Stimulated activated CD4-positive, alpha-beta T cell treated with anti-CD3 and anti-CD28 coated beads, Interleukin-2, amount 100 ng/mL, for 24 hours (primary cell): Measurements from ENCODE around the gene ABLIM3.

Experiments
- DNase-seq, 2 donors: peaks; one replicate each; pipeline ENCODE4 v3.0.0-alpha.2; 2020

The ABLIM3 gene

DNA sequence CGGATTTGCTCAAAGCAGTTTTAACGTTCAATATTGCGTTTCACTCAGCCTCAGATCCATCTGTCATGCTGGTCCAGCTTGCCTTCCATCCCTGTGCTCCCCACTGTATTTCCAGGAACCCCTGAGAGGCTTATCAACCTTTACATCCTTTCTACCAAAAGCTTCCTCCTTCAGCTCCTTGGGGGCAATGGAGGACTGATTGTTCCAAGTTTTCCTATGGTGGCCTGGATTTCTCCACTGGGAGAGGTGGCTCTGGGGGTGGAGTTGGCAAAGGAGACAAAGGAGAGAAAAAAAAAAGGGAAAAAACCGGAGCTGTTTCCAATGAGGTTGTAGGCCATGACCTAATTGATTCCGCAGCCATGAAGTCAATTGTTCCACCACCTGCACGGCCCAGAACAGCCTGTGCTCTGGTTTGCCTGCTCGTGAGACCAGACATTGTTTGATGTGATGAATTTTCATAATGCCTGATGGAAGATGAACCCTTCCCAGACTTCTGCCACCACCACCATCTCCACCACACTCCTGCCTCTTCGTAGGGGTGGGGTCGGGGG, 54.1 kb downstream of the ABLIM3 start:
- DNase-seq: no peak

DNA sequence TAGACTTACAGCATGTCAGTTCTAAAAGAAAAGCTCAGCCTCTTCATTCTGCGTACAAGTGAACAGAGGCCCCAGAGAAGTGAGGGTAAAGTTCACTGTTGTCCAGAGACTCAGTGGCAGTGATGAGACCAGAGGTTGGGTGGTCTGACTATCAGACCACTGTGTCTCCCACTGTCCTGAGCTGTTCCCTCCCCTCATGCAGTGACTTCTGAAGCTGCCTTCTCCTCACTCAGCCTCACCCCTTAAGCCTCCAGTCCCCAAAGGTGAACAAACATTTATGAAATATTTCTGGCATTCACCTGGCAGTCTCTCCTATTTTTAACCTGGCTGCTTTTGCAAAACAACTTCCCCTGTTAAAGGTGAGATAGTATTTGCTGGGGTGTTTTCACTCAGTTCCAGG, 54.7 kb downstream of the ABLIM3 start:
- no peak for DNase-seq

DNA sequence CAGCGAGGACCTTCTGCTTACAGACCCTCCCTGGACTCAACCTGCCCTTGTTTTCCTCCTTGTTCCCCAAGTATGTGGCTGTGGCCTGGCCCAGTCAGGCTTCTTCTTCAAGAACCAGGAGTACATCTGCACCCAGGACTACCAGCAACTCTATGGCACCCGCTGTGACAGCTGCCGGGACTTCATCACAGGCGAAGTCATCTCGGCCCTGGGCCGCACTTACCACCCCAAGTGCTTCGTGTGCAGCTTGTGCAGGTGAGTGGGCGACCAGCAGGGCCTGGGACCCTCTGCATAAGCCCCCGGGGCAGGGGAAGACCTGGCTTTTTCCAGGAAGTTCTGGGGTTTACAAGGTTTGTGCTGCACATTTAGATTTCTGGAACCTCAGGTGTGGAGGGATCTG, 56.9 kb downstream of the ABLIM3 start:
- no peak for DNase-seq

DNA sequence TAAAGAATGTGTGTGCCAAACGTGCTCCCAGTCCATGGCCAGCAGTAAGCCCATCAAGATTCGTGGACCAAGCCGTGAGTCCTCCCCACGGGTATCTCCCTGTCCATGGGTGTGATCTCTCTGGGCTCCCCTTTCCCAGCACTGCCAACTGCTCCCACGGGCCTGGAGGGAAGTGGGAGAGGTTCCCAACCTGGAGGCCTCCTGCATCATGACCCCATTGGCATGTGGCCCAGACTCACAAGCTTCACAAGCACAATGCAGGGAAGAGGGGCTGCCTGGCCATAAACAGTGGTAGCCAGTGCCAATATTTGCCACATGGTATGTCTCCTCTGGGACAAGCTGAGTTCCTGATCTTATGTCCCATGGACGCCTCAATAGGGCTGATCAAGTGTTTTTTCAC, 59.1 kb downstream of the ABLIM3 start:
- no peak for DNase-seq

DNA sequence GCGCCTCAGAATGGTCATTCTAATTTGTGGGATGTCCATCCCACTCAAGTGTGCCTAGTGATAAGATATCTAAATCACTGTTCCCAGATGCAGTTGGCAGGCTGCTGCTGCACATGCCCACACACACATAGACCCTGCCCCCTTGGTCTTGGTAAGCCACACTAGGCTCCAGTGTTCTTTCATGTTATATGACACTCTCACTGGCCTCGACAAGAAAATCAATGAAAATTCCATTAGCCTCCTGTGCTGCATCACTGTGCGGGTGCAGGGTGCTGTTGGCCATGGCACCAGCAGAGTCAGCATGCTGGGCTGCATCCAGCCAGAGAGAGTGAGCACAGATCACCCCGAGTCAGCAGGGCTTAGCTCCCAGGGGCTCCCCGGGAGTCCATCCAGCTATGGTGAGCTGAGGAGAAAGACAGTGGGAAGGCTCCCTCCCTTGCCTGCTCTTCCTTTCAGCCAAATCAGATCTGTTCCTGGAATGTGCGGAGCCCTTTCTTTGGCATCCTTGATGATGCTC, 59.9 kb downstream of the ABLIM3 start:
- no peak for DNase-seq

DNA sequence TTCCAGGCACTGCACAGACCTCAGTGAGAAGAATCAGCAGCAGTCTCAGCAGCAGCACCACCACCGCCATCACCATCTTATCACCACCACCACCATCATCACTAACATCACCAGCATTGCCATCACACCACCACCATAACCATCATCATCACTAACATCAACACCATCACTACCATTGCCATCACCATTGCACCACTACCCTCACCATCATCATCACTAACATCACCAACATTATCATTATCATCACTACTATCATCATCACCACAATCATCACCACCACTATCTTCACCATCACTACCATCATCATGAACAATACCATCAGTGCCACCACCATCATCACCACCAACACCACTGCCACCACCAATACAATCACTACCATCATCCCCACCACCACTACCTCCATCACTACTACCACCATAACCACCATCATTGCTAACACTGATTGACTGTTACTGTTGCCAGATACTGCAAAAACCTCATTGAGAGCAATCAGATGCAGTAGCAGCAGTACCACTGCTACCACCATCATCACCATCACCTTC, 61.7 kb downstream of the ABLIM3 start:
- DNase-seq: no peak

DNA sequence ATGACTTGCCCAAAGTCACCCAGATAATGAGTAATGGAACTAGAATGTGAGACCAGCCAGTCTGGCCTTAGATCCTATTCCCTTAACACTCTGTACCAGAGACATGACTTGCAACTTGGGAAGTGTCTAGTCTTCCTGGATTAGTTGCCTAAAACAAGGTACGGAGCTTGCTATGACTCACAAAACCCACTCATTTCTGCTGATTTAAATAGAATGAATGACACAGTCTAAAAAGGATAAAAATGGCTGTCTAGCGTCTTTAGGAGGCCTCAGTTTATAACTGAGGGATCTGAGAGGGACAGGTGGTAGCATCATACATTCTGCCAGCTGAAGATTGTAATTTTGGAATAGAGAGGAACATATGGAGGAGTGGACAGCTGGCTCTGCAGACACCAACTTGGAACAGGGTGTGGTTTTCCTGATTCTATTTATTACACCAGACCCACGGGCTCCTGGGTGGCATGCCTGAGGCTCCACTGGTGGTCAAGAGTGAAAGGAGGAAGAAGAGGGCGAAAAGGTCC, 62.7 kb downstream of the ABLIM3 start:
- DNase-seq: no peak

DNA sequence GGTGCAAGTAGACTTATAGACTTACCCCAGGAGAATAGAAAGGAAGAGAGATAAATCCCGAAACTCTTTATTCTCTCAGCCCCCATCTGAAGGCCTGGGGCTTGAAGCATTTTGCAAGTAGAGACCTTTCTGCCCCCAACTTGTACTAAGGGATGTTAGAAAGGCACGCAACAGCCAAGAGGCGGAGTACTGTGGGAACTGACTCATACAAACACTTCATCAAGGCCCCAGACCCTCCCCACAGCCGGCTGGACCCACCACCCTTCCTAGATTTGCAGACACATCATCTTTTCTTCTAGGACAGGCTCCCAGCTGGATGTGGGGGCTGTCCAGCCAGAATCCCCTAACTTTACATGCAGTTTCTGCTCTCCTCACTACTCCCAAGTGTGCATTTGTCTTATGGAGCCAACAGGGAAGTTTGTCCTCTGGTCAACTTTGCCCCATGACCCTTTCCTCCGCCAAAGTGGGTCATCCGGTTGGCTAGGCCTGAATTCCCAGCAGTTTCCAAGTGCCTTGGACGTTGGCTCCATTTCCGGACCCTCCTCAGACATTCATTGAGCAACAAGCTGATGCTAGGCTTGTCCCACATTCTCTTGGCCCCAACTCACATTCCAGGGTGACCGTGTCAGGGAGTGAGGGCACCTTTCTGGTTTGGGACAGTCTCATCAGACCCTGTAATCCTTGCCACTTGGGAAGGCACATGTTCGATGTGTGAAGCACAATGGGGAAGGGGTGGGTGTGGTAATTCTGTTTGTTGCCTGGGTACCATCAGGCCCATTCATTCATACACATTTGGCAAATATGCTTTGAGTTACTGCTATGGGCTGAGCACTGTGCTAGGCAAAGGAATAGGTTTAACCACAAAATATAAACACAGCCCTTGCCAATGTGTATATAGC, 64.6 kb downstream of the ABLIM3 start:
- no peak for DNase-seq

DNA sequence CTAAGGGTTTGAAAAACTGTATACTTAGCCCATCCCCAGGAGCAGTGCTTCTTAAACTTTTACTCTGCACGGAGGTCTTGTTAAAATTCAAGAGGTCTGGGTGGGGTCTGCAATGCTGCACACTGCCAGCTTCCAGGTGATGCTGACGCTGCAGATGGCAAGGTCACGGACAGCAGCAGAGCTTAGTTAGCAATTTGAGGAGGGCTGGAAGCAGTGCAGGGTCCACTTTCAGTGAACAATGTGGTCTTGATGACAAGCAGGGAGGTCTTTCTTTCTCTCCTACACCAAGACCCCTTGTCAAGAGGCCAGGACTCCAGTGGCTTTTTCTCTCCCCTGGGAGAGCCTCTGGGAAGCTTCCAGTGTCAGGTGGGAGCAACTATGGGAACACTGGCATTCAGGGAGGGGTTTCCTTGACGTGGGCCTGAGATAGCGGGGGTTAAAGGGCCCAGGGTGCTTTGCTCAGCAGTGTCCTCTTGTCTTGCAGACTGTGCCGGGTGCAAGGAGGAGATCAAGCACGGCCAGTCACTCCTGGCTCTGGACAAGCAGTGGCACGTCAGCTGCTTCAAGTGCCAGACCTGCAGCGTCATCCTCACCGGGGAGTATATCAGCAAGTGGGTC, 65.3 kb downstream of the ABLIM3 start:
- DNase-seq: no peak

DNA sequence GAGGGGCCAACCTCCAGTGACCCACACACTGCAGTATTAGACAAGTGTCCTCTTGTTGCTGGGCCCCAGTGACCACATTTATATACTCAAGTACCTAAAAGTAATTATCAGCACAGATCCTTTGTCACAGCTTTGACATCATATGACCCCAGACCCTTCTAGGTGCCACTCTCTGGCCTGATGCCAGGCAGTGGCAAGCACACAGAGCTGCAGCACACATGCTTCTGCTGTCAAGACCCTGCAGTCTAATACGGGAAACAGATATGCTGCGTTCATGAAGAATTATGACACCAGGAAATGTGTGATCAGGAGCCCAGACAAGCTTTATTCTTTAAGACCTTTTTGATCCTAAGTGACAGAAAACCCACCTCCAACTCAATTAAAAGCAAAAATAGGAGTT, 66.5 kb downstream of the ABLIM3 start:
- no peak for DNase-seq

DNA sequence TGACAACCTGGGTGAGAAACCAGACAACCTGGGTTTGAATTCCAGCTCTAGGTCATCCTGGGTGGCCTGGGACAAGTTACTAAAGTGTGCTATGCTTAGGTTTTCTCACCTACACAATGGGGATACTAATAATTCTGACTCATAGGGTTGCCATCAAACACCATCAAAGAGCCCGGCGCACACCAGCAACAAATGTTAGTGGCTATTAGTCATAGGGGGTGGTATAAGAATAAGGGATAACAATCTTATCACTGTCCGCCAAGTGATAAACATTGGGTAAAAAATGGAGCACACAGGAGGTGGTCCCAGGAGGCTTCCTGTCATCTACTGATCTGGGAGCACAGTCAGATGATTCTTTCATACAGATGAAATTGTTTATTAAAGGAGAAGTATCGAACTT, 68.9 kb downstream of the ABLIM3 start:
- no peak for DNase-seq

DNA sequence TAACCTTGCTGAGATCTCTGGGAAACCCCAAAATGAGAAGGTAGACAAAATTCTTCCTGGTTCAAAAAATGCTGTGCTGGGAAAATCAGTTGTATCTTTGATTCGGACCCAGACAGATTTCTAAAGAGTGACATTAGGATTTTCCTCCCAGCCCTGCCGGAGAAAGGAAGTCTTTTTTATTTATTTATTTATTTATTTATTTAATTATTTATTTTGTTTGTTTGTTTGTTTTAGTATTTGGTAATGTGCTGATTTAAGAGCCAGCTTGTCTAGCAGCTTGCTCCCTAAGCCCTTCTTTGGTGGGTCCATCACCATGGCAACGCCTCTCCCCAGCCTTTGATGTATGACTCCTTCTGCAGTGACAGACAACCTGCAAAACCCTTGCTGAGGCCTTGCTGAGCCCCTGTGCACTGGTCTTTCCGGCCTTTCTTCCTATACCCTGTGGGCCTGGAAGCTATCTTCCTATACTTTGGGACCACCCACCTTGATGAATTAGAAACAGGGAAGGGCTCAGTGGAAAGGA, 69.7 kb downstream of the ABLIM3 start:
- DNase-seq: no peak

DNA sequence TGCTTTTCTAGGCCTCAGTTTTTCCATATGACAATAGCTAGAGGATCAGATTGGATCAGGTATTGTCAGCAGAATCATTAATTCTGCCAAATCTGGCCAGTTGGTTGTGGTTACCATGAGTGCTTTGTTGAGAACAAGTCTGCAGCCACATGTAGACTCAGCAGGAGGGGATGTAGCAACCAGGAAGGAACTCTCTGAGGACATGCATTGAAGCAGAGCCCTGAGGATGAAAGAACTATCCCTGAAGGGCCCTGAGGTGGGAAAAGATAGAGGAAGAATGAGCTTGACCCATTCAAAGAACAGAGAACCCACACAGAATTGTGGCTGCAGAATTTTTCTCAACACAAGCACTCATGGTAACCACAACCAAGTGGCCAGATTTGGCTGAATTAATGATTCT, 70.3 kb downstream of the ABLIM3 start:
- DNase-seq: no peak

DNA sequence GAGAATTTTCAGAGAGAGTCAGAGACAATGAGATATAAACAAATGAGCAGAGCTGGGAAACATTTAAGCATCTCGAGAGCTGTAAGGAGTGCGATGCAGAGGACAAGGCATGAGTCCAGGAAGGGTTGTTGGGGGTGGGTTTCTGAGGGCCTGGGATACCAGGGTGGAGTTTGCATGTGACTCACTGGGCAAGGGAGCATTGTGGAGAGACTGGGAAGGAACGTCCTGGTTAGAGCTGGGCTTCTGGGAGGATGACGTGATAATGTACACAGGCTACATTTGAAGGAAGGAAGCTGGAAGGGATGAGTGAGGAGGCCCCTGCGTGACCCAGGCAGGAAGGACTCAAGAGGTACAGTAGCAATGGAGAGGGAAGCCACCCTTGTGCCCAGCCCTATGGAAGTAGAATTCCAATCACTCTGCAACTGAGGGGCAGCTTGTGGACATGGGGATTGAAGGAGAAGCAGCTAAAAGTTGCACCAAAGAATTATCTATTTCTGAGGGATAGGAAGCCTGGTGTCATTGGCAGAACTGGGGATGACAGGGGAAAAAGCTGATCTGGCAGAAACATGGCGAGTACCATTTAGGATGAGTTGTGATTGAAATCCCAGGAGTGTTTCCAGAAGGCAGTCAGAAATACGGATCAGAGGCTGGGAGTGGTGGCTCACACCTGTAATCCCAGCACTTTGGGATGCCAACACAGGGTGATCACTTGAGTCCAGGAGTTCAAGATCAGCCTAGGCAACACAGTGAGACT, 71.1 kb downstream of the ABLIM3 start:
- no peak for DNase-seq

DNA sequence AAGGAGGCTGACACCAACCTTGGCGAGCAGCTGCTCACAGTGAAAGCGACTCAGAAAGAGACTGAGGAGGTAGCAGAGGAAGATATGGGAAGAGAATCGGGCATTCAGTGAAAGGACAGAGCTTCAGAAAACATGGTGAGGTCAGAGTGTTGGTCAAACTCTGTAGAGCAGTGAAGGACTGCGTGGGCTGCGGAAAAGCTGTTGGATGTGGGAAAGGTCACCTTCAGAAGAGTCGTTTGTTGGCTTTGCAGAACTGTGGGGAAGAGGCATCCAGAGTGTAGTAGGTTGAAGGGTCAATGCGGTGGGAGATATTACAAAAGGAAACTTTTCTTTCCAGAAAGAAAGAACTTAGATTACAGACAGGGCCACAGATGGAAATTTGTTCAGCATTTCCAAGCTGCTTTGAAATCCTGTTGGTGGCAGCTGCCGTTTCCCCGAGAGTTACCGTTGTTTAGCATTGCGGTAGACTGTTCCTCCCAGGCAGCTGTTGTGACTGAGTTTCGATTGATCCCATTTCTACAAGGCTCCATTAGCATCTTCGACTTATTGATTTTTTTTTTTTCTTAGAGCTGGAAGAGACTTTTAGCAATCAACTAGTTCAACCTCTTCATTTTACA, 72.1 kb downstream of the ABLIM3 start:
- no peak for DNase-seq

DNA sequence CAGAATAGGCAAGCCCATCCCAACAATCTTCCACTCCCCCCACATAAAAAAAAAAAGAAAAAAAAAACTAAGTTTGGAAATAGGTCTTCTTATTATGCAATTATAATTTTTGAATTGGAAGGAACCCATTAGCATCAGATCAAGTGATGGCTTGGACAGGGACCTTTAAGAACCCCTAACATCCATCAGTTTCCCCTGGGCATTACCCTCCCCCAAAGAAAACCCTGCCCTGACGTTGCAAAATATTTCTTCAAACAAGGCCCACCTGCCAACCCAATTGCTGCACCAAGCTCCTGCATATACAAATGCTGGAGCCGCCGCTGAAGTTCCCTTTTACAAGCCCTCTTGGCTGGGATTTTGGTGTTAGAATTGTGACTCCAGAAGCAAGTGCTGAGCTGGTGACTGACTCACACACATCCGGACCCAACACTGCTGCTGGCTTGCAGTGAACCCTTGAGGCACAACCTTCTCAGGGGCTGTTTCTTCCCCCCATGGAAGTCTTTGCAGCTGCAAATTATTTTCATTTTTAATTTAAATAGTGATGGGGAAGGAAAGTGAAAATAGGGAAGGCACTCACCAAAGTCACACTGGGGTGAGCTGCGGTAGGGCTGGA, 74.3 kb downstream of the ABLIM3 start:
- DNase-seq: no peak

DNA sequence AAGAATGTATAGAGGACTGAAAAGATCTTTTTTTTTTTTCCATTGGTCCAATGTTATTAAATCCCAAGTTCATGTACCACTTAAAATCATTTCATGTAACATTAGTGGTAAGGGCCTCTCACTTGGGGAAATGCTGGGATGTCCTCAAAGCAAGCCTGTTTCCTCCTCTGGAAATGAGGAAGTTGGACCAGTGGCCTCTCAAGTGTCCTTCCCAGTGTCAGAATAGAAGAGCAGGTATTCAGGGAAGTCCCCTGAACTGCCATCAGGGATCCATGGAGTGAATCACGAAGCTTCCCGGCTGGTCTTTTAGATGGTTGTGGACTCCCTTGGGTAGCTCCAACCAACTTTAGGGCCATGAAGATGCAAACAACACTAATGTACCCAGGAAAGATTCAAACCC, 75.2 kb downstream of the ABLIM3 start:
- no peak for DNase-seq

DNA sequence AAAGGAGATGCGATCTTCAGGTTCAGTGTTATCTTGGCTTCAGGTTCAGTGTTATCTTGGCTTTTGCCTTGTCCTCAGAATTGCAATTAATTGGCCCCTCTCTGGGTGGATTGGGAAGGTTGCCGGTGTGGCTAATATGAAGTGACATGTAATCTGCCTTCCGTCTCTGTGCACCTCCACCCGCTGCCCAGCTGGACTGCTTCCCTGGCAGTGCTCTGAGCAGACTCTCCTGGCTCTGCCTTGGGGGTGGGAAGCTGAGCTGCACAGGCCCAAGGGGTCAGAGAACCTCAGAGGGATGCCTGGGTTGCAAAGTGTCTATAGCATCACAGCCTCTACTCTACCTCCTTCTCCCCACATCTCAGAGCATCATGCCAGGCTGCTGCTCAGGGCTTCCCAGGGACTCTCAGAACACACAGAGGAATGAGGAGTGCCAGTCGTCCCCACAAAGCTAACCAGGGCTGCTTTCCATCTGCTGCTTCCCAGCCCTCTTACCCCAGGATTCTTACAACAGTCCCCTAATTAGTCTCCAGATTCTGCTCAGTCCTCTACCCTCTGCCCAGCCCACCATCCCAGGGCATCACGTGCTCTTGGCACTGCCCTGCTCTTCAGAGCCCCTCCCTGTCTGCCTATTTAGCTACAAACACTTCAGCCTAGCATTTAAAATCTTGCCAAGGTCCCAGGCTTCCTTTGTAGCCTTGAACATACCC, 76.0 kb downstream of the ABLIM3 start:
- DNase-seq: no peak

DNA sequence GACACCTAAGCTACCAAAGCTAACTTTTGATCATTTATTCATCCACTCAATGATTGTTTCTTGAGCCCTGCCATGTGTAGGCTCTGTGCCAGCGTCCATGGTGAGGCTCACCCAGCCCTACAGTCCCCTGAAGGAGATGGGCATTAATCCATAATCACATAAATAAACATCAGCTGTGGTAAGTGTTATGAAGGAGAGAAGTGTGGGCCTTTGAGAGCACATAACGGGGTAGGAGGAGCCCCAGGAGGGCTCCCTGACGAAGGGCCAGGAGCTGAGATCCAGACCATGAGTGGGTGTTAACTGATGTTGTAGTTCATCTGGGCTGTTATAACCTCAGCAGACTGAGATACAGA, 76.5 kb downstream of the ABLIM3 start:
- no peak for DNase-seq

DNA sequence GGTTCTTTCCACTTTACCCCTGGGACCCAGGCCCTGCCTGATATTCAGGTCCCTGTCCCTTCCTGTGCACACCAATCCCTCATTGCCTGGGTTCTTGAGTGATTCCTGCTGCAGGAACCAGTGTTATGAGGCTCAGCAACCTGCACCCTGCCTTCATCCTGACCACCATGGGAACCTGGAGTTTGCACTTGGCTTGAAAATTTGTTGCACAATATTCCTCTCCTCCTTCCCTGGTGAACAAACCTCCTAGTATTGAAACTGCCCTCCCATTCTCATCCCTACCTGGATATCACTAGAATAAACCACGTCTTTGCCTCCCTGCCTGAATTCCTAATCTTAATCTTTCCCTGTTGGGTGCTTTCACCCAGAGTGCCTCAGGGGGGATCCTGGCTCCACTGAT, 78.3 kb downstream of the ABLIM3 start:
- DNase-seq: no peak

DNA sequence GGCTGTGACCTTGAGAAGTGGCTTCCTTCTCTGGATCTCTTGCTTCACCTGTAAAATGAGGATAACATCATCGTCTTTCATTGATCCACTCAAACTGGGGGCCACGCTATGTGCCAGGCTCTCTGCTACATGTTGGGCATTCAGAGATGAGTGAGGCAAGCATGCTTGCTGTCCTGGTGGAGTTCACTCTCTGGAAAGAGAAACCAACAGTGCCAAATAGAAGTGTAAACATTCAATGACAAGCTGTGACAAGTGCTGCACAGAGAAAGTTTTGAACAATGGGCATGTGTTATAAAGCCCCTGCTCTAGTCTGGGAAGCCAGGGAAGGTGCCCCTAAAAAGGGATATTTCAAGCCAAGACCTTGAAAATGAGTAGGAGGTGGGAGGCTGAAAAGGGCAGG, 79.5 kb downstream of the ABLIM3 start:
- DNase-seq: no peak
